ENCODE results near the gene CCDC88B.

- TF ChIP-seq POLR2AphosphoS5 (IDR thresholded peaks at IDR 0.05; ENCODE audit: low read depth, low read length) (no peak), REST (IDR thresholded peaks at IDR 0.05; ENCODE audit: insufficient read depth in 1 of 2, low read depth in 2 of 2, low read length in 2 of 2) (no peak), FOXP2 (optimal IDR thresholded peaks at IDR 0.05; ENCODE audit: borderline replicate concordance, extremely low read depth, extremely low read length, insufficient read depth) (no peak), TAF1 (IDR thresholded peaks at IDR 0.05; ENCODE audit: borderline replicate concordance, insufficient read depth, low read length) (no peak)
These were observed 26.7 kb downstream of the CCDC88B start for GRCh38 chr11:64366751-64367150.

Data from PFSK-1 (cell line).